Choroid plexus epithelial cell (primary cell): Measurements from ENCODE around the gene UVRAG.
"Not testable (repeated sequence)": the region's sequence is repeated elsewhere in the genome, so short reads cannot be mapped to it uniquely, and the experiment has no call there.

Experiments
- DNase-seq: peaks from one replicate; pipeline ENCODE4 v3.0.0-alpha.2; 2010; ENCODE audit warnings: low read depth
- H3K4me3 ChIP-seq: 2 replicates; pipeline ENCODE4 v1.5.1; 2011; ENCODE audit warnings: low read depth, mild to moderate bottlenecking, control low read depth, low read length, moderate library complexity
- CTCF ChIP-seq: conservative IDR thresholded peaks from 2 replicates; pipeline ENCODE4 v1.5.1; 2011; ENCODE audit warnings: low read depth, mild to moderate bottlenecking, control low read depth, inconsistent platforms, low read length, moderate library complexity

UVRAG gene

DNA sequence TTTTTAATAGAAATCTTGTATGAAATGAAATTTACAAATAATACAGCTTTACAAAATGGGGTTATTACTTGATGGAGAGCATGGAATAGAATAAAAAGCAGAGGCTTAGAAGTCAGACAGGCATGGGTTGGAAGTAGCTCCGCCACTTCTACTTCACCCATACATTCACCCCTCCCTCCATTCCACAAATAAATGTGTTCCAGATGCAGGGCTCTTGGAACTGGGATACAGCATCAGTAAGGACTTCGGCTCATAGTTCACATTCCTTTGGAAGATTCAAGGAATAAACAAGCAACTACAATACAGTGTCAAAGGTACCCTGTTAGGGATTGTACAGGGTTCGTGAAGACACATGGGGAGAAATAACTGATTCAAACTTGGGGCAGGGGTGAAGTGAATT is 234.5 kb downstream of the UVRAG start:
- no peak overlapping the region for H3K4me3 ChIP-seq
- TF ChIP-seq CTCF: no peak

DNA sequence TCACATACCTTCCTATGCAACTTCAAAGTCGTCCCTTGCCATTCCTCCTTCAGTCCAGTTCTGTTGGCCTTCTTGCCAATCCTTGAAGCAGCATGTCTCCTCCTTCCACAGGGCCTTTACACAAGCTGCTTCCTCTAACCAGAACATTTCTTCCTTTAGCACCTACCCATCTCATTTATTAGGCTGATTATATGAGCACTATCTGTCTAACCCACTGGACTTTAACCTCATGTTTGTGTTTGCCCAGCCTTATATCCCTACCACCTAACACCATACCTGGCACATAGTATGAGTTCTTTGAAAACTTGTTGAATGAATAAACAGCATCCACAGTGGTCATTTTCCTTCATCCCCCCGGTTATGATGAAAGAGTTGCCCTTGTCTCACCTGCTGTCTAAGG is 236.9 kb downstream of the UVRAG start:
- no peak for DNase-seq
- TF ChIP-seq CTCF: no peak

More for the DNA sequence above, 234.5 kb downstream of the UVRAG start:
- DNase-seq: no peak

GRCh38 chr11:76054330-76054729 is 239.3 kb downstream of the UVRAG start:
- TF ChIP-seq CTCF: no peak

More for the DNA sequence above, 236.9 kb downstream of the UVRAG start:
- H3K4me3 ChIP-seq: no peak overlapping the region

GRCh38 chr11:76056876-76057275 is 241.9 kb downstream of the UVRAG start:
- no peak for DNase-seq
- no peak overlapping the region for H3K4me3 ChIP-seq
- TF ChIP-seq CTCF: no peak

More at GRCh38 chr11:76054330-76054729, 239.3 kb downstream of the UVRAG start:
- no peak overlapping the region for H3K4me3 ChIP-seq
- no peak for DNase-seq

DNA sequence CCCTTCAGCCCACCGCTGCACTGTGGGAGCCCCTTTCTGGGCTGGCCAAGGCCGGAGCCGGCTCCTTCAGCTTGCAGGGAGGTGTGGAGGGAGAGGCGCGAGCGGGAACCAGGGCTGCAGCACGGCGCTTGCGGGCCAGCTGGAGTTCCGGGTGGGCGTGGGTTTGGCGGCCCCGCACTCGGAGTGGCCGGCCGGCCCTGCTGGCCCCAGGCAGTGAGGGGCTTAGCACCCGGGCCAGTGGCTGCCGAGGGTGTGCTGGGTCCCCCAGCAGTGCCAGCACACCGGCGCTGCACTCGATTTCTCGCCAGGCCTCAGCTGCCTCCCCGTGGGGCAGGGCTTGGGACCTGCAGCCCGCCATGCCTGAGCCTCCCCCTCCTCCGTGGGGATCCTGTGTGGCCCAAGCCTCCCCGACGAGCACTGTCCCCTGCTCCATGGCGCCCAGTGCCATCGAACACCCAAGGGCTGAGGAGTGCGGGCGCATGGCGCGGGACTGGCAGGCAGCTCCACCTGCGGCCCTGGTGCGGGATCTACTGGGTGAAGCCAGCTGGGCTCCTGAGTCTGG is 245.5 kb downstream of the UVRAG start:
- DNase-seq: not testable (repeated sequence)

GRCh38 chr11:76062733-76063132 is 247.7 kb downstream of the UVRAG start:
- no peak overlapping the region for H3K4me3 ChIP-seq
- no peak for DNase-seq
- no peak for TF ChIP-seq CTCF

More for the DNA sequence above, 245.5 kb downstream of the UVRAG start:
- not testable (repeated sequence) for H3K4me3 ChIP-seq

GRCh38 chr11:76064192-76064591 is 249.2 kb downstream of the UVRAG start:
- TF ChIP-seq CTCF: no peak
- no peak for DNase-seq
- no peak overlapping the region for H3K4me3 ChIP-seq
